Thyroid gland (tissue), 4 donors: ENCODE data around the gene LRP1-AS. TPM values are rescaled to one million over a fixed set of nuclear protein-coding genes. Genes with fewer than 3 reads are reported as not detected.

Source experiments
- DNase-seq, 2 donors: peaks; one replicate each; pipeline ENCODE4 v3.0.0-alpha.2; 2019
- H3K27ac ChIP-seq, 3 donors: fragments of 200-600 bp; sonication (generic); 1 replicate in 2 of 3; 2 replicates in 1 of 3; pipeline ENCODE4 v1.5.1; 2016 to 2019; ENCODE audit warnings: mild to moderate bottlenecking in 1 of 3, moderate library complexity in 1 of 3
- H3K27me3 ChIP-seq: fragments of 200-600 bp; sonication (generic); one replicate; pipeline ENCODE4 v1.5.1; 2019
- H3K36me3 ChIP-seq, 2 donors: fragments of 200-600 bp; sonication (generic); one replicate each; pipeline ENCODE4 v1.5.1; 2016 to 2019
- H3K4me1 ChIP-seq, 2 donors: fragments of 200-600 bp; sonication (generic); one replicate each; pipeline ENCODE4 v1.5.1; 2017 to 2019
- H3K4me3 ChIP-seq, 3 donors: fragments of 200-600 bp; sonication (generic); replicated peaks in 1 of 3; 1 replicate in 2 of 3; 2 replicates in 1 of 3; pipeline ENCODE4 v1.5.1; 2016; ENCODE audit warnings: mild to moderate bottlenecking in 1 of 3
- H3K9me3 ChIP-seq: fragments of 200-600 bp; sonication (generic); one replicate; pipeline ENCODE4 v1.5.1; 2017
- POLR2A ChIP-seq, 2 donors: fragments of 450-650 bp; IDR thresholded peaks; one replicate each; pipeline ENCODE4 v1.6.1; 2017; ENCODE audit warnings: antibody characterized with exemption in 2 of 2, mild to moderate bottlenecking in 2 of 2, moderate library complexity in 1 of 2
- WGBS, 2 donors: methylation state at CpG; one replicate each; pipeline ENCODE4 v1.1.5; 2017; 5-methylcytosine and 5-hydroxymethylcytosine counted together
- intact Hi-C: fragments of 100-400 bp; cut with DNase I; formaldehyde crosslinking; loops from one replicate; pipeline ENCODE4 v1.15.1; 2023
- total RNA-seq, 4 donors: library from RNA; depleted of rRNA; stranded (reverse); fragments of >200 nt; gene quantifications; one replicate each; pipeline ENCODE4 v1.2.3, GENCODE V29; 2016
- TF ChIP-seq, protein P1 (sequence below), 6 experiments: fragments of 200-600 bp in 3 of 6; fragments of 450-650 bp in 3 of 6; sonication (generic) in 3 of 6; IDR thresholded peaks; one replicate each; pipeline ENCODE4 v1.5.1; 2016 to 2019; ENCODE audit warnings: antibody characterized with exemption in 6 of 6, mild to moderate bottlenecking in 2 of 6, inconsistent platforms in 1 of 6, moderate library complexity in 1 of 6

Gene LRP1-AS
- total RNA-seq, 4 donors from 2014 or later: not detected

DNA sequence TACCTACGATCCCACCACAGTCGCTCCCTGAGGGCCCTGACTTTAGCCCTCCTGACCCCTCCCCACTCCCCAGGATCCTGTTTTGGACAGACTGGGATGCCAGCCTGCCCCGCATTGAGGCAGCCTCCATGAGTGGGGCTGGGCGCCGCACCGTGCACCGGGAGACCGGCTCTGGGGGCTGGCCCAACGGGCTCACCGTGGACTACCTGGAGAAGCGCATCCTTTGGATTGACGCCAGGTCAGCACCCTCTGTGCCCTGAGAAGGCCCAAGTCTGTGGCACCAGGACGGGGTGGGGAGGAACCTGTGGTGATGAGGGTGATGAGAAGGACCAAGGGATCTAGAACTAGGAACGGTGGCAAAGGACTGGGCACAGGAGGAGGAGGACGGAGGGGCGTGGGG is 29.9 kb upstream of the LRP1-AS start:
- TF ChIP-seq POLR2A (IDR thresholded peaks at IDR 0.05): no peak
- TF ChIP-seq, protein P1, sequence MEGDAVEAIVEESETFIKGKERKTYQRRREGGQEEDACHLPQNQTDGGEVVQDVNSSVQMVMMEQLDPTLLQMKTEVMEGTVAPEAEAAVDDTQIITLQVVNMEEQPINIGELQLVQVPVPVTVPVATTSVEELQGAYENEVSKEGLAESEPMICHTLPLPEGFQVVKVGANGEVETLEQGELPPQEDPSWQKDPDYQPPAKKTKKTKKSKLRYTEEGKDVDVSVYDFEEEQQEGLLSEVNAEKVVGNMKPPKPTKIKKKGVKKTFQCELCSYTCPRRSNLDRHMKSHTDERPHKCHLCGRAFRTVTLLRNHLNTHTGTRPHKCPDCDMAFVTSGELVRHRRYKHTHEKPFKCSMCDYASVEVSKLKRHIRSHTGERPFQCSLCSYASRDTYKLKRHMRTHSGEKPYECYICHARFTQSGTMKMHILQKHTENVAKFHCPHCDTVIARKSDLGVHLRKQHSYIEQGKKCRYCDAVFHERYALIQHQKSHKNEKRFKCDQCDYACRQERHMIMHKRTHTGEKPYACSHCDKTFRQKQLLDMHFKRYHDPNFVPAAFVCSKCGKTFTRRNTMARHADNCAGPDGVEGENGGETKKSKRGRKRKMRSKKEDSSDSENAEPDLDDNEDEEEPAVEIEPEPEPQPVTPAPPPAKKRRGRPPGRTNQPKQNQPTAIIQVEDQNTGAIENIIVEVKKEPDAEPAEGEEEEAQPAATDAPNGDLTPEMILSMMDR (IDR thresholded peaks at IDR 0.05): no peak
- 93 to 96% methylated on average over 16 of the region's 16 CpGs for WGBS, 2 donors
- Histone ChIP-seq H3K4me3 (no peak overlapping the region), H3K27ac (no peak overlapping the region), H3K36me3 (peaks cover 16 to 22% of the 10 kb centered on the region in 2 donors), H3K4me1 (no peaks in the 10 kb centered on the region), H3K9me3 (no peaks in the 10 kb centered on the region), H3K27me3 (no peaks in the 10 kb centered on the region)
- intact Hi-C loops: loop anchor here (5.0 kb wide), 1 partner anchor 40 kb away; no protein-coding TSS in a partner anchor
- DNase-seq: no peak

- H3K4me3 ChIP-seq: no peak overlapping the region
- no peak for TF ChIP-seq POLR2A (IDR thresholded peaks at IDR 0.05)
- TF ChIP-seq, protein P1 (IDR thresholded peaks at IDR 0.05): no peak
- H3K4me1 ChIP-seq: no peaks in the 10 kb centered on the region
- H3K9me3 ChIP-seq: no peaks in the 10 kb centered on the region
- no peak overlapping the region for H3K27ac ChIP-seq
- H3K27me3 ChIP-seq: no peaks in the 10 kb centered on the region
- no peak for DNase-seq
- intact Hi-C loops: loop anchor here (5.0 kb wide), 1 partner anchor 40 kb away; no protein-coding TSS in a partner anchor
- WGBS, 2 donors: 85 to 93% methylated on average over 8 to 9 of the region's 9 CpGs
- peaks cover 16 to 22% of the 10 kb centered on the region in 2 donors for H3K36me3 ChIP-seq
Measured at GRCh38 chr12:57176846-57177245, 29.4 kb upstream of the LRP1-AS start.

GRCh38 chr12:57176139-57176477 is 28.7 kb upstream of the LRP1-AS start:
- 92 to 100% methylated on average over 6 to 9 of the region's 9 CpGs for WGBS, 2 donors
- intact Hi-C loops: loop anchor here (5.0 kb wide), 1 partner anchor 39 kb away; no protein-coding TSS in a partner anchor
- Histone ChIP-seq H3K9me3 (no peaks in the 10 kb centered on the region), H3K36me3 (peaks cover 16 to 22% of the 10 kb centered on the region in 2 donors), H3K4me3 (no peak overlapping the region), H3K27ac (no peak overlapping the region), H3K27me3 (no peaks in the 10 kb centered on the region), H3K4me1 (no peaks in the 10 kb centered on the region)
- TF ChIP-seq, protein P1 (IDR thresholded peaks at IDR 0.05): no peak
- no peak for TF ChIP-seq POLR2A (IDR thresholded peaks at IDR 0.05)
- no peak for DNase-seq

DNA sequence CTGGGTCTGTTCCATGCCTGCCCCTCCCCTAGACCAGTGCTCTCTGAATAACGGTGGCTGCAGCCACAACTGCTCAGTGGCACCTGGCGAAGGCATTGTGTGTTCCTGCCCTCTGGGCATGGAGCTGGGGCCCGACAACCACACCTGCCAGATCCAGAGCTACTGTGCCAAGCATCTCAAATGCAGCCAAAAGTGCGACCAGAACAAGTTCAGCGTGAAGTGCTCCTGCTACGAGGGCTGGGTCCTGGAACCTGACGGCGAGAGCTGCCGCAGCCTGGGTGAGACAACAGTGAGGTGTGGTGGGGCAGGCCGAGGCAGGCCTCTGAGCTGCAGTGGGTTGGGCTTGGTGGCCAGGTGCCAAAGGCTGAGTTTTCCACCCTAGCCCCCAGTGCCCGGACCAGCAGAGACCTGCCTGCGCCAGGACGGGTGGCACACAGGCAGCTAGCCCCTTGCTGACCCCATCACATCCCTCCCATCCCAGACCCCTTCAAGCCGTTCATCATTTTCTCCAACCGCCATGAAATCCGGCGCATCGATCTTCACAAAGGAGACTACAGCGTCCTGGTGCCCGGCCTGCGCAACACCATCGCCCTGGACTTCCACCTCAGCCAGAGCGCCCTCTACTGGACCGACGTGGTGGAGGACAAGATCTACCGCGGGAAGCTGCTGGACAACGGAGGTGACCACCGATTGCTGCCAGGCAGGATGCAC is 28.2 kb upstream of the LRP1-AS start:
- DNase-seq: peak; percentile 44
- Histone ChIP-seq H3K9me3 (no peaks in the 10 kb centered on the region), H3K36me3 (peaks cover 17 to 22% of the 10 kb centered on the region in 2 donors), H3K4me3 (no peak overlapping the region), H3K27me3 (no peaks in the 10 kb centered on the region), H3K4me1 (no peaks in the 10 kb centered on the region), H3K27ac (no peak overlapping the region)
- intact Hi-C loops: loop anchor here (5.0 kb wide), 1 partner anchor 38 kb away; no protein-coding TSS in a partner anchor
- TF ChIP-seq POLR2A (IDR thresholded peaks at IDR 0.05): no peak
- TF ChIP-seq, protein P1 (IDR thresholded peaks at IDR 0.05): peak in 4 of 6 experiments; percentile 14 to 54 (median 40)
- 66 to 79% methylated on average over 12 to 29 of the region's 29 CpGs for WGBS, 2 donors

- peaks cover 14 to 20% of the 10 kb centered on the region in 2 donors for H3K36me3 ChIP-seq
- DNase-seq: no peak
- no peak overlapping the region for H3K27ac ChIP-seq
- no peak overlapping the region for H3K4me3 ChIP-seq
- no peaks in the 10 kb centered on the region for H3K4me1 ChIP-seq
- no peak for TF ChIP-seq POLR2A (IDR thresholded peaks at IDR 0.05)
- TF ChIP-seq, protein P1 (IDR thresholded peaks at IDR 0.05): no peak
- WGBS, 2 donors: 93 to 95% methylated on average over 10 to 14 of the region's 14 CpGs
- H3K9me3 ChIP-seq: no peaks in the 10 kb centered on the region
- intact Hi-C loops: no loop called here
- no peaks in the 10 kb centered on the region for H3K27me3 ChIP-seq
Measured at GRCh38 chr12:57173683-57174082, 26.3 kb upstream of the LRP1-AS start.
